Panc1 (cell line): Measurements from ENCODE around the gene ACO1. TPM values are rescaled to one million over a fixed set of nuclear protein-coding genes. Genes with fewer than 3 reads are reported as not detected.

ENCODE experiments used
- ATAC-seq: fragments of 200-7000 bp; cut with Tn5 transposase; 2 replicates; pipeline ENCODE4 v1.9.1; 2020; ENCODE audit warnings: mild to moderate bottlenecking, moderate library complexity
- BruUV-seq: library from RNA; stranded (reverse); fragments of 400-500 nt; replicated peaks from 2 replicates; lab custom pipeline; 2021; lab: Mats Ljungman, UMichigan
- CTCF ChIA-PET: fragments of 300-600 bp; sonication (Branson Sonifier 250); formaldehyde crosslinking; loops from one replicate; lab custom pipeline; 2022; ENCODE audit warnings: antibody characterized with exemption; lab: Charles Lee
- POLR2A ChIA-PET: fragments of 300-600 bp; sonication (Branson Sonifier 250); formaldehyde crosslinking; loops from one replicate; lab custom pipeline; 2022; ENCODE audit warnings: antibody characterized with exemption; lab: Charles Lee
- DNase-seq: peaks from one replicate; pipeline ENCODE4 v3.0.0-alpha.2; 2010; ENCODE audit warnings: low read depth, low spot score
- H3K27ac ChIP-seq: 2 replicates; pipeline ENCODE4 v1.5.1; 2011; ENCODE audit warnings: mild to moderate bottlenecking, low read length, inconsistent platforms
- H3K27me3 ChIP-seq: fragments of 200-500 bp; sonication (Bioruptor generic); 2 replicates; pipeline ENCODE4 v1.6.0; 2014; ENCODE audit warnings: low read length, inconsistent platforms; ENCODE audit not compliant: control insufficient read depth, insufficient read depth
- H3K36me3 ChIP-seq: fragments of 200-500 bp; sonication (Bioruptor generic); 2 replicates; pipeline ENCODE4 v1.5.1; 2014; ENCODE audit warnings: inconsistent platforms, mild to moderate bottlenecking, low read length, moderate library complexity; ENCODE audit not compliant: control insufficient read depth, insufficient read depth
- H3K4me1 ChIP-seq: 2 replicates; pipeline ENCODE4 v1.5.1; 2011; ENCODE audit warnings: inconsistent platforms, mild to moderate bottlenecking, low read length, moderate library complexity; ENCODE audit not compliant: control insufficient read depth, insufficient read depth
- H3K4me3 ChIP-seq, 2 experiments: 2 replicates each; pipeline ENCODE4 v1.5.1; 2011 to 2012; ENCODE audit warnings: low read depth in 2 of 2, low read length in 2 of 2, mild to moderate bottlenecking in 2 of 2, inconsistent platforms in 1 of 2, moderate library complexity in 1 of 2
- H3K9me3 ChIP-seq: fragments of 200-500 bp; sonication (Bioruptor generic); 2 replicates; pipeline ENCODE4 v1.5.1; 2014; ENCODE audit warnings: low read depth, mild to moderate bottlenecking, inconsistent platforms, low read length, moderate library complexity; ENCODE audit not compliant: control insufficient read depth, insufficient read depth
- POLR2AphosphoS5 ChIP-seq: IDR thresholded peaks from 2 replicates; pipeline ENCODE4 v1.6.1; 2012; ENCODE audit warnings: mild to moderate bottlenecking, low read depth, low read length, moderate library complexity
- SIN3A ChIP-seq: IDR thresholded peaks from 2 replicates; pipeline ENCODE4 v1.6.1; 2012; ENCODE audit warnings: low read depth, mild to moderate bottlenecking, low read length, moderate library complexity, borderline replicate concordance; ENCODE audit not compliant: insufficient read depth
- TCF7L2 ChIP-seq: IDR thresholded peaks from 2 replicates; pipeline ENCODE4 v1.6.1; 2011; ENCODE audit warnings: mild to moderate bottlenecking, low read depth, low read length, inconsistent platforms
- in situ Hi-C: cut with HindIII; loops from 2 replicates; pipeline ENCODE4 v1.10.0; 2016; ENCODE audit warnings: low sequenced_read_pairs, low pct_unique_long_range_greater_than_20kb
- intact Hi-C: fragments of 100-400 bp; cut with micrococcal nuclease; formaldehyde crosslinking; loops from one replicate; pipeline ENCODE4 v1.10.0; 2022; ENCODE audit not compliant: unreplicated experiment
- total RNA-seq: library from RNA; stranded (reverse); gene quantifications from one replicate; pipeline ENCODE4 v1.2.1, GENCODE V29; 2021; ENCODE audit not compliant: unreplicated experiment
- TF ChIP-seq, protein P1 (sequence below): fragments of 450-650 bp; IDR thresholded peaks from 2 replicates; pipeline ENCODE4 v1.5.1; 2017; ENCODE audit warnings: mild to moderate bottlenecking
- TF ChIP-seq, protein P2 (sequence below), 2 experiments: IDR thresholded peaks; 2 replicates each; pipeline ENCODE4 v1.6.1; 2011 to 2012; ENCODE audit warnings: low read depth in 2 of 2, control low read depth in 1 of 2, low read length in 1 of 2, mild to moderate bottlenecking in 1 of 2, moderate library complexity in 1 of 2; ENCODE audit not compliant: insufficient read depth in 1 of 2

The ACO1 gene
- total RNA-seq, 1 experiment from 2014 or later, result 49.3 TPM

DNA sequence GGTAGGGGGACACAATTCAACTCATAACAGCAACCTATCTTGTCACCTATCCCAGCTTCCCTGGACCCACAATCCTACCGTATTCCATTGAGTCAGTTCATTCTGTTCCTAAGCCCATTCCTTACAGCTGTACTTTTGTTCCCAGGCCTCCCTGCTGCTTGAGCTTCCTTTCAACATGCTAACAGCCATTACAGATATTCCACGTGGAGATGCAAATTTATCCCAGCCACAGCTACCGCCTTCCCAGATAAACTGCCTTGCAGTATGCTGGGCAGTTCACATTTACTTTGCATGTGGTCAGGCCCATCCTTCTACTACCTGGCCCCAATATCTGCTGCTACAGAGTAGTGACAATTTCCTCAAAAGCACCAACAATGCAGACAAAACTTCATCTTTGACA lies 118.6 kb downstream of the ACO1 start:
- Histone ChIP-seq H3K36me3 (no peaks in the 10 kb centered on the region; the same call in 1 of the 2 replicates), H3K9me3 (no peaks in the 10 kb centered on the region), H3K4me1 (no peaks in the 10 kb centered on the region; the same call in 1 of the 2 replicates), H3K27ac (no peak overlapping the region; the same call in 1 of the 2 replicates), H3K4me3 (no peak overlapping the region), H3K27me3 (no peaks in the 10 kb centered on the region)
- POLR2A ChIA-PET, result no interaction called here
- TF ChIP-seq SIN3A (no peak), TCF7L2 (no peak), POLR2AphosphoS5 (no peak)
- TF ChIP-seq, protein P1, sequence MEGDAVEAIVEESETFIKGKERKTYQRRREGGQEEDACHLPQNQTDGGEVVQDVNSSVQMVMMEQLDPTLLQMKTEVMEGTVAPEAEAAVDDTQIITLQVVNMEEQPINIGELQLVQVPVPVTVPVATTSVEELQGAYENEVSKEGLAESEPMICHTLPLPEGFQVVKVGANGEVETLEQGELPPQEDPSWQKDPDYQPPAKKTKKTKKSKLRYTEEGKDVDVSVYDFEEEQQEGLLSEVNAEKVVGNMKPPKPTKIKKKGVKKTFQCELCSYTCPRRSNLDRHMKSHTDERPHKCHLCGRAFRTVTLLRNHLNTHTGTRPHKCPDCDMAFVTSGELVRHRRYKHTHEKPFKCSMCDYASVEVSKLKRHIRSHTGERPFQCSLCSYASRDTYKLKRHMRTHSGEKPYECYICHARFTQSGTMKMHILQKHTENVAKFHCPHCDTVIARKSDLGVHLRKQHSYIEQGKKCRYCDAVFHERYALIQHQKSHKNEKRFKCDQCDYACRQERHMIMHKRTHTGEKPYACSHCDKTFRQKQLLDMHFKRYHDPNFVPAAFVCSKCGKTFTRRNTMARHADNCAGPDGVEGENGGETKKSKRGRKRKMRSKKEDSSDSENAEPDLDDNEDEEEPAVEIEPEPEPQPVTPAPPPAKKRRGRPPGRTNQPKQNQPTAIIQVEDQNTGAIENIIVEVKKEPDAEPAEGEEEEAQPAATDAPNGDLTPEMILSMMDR, result no peak
- TF ChIP-seq, protein P2, sequence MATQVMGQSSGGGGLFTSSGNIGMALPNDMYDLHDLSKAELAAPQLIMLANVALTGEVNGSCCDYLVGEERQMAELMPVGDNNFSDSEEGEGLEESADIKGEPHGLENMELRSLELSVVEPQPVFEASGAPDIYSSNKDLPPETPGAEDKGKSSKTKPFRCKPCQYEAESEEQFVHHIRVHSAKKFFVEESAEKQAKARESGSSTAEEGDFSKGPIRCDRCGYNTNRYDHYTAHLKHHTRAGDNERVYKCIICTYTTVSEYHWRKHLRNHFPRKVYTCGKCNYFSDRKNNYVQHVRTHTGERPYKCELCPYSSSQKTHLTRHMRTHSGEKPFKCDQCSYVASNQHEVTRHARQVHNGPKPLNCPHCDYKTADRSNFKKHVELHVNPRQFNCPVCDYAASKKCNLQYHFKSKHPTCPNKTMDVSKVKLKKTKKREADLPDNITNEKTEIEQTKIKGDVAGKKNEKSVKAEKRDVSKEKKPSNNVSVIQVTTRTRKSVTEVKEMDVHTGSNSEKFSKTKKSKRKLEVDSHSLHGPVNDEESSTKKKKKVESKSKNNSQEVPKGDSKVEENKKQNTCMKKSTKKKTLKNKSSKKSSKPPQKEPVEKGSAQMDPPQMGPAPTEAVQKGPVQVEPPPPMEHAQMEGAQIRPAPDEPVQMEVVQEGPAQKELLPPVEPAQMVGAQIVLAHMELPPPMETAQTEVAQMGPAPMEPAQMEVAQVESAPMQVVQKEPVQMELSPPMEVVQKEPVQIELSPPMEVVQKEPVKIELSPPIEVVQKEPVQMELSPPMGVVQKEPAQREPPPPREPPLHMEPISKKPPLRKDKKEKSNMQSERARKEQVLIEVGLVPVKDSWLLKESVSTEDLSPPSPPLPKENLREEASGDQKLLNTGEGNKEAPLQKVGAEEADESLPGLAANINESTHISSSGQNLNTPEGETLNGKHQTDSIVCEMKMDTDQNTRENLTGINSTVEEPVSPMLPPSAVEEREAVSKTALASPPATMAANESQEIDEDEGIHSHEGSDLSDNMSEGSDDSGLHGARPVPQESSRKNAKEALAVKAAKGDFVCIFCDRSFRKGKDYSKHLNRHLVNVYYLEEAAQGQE (IDR thresholded peaks at IDR 0.05; ENCODE audit: insufficient read depth in 1 of 2, low read depth in 2 of 2, low read length in 1 of 2), result no peak
- DNase-seq (no peak), ATAC-seq (peak; percentile 18; the same call in 1 of the 2 replicates)
- no TSS peak for BruUV-seq
- intact Hi-C loops, result no loop called here
- CTCF ChIA-PET, result no interaction called here
- in situ Hi-C loops, result no loop called here

Other genes with a start within 250 kb of the ACO1 start
- 27.7 TPM for gene RIGI, start 141.6 kb downstream of the ACO1 start, total RNA-seq
- 14.3 TPM for gene SMIM27, start 167.7 kb downstream of the ACO1 start, total RNA-seq
- 21.2 TPM for gene TOPORS, start 167.9 kb downstream of the ACO1 start, total RNA-seq
- gene NDUFB6, start 188.5 kb downstream of the ACO1 start, total RNA-seq, result 85.3 TPM